NCI-H748 (cell line): ENCODE results near the gene PRSS36.
"Not testable (repeated sequence)": the region's sequence is repeated elsewhere in the genome, so short reads cannot be mapped to it uniquely, and the experiment has no call there.

Source experiments
- DNase-seq: peaks from one replicate; lab custom pipeline; 2025; ENCODE audit not compliant: unreplicated experiment; lab: John Stamatoyannopoulos, UW

The PRSS36 gene

GRCh38 chr16:31149894-31150890 is at the start of gene PRSS36:
PRSS36 (minus strand) TSS chr16:31150066; CDS start chr16:31150035, 31 bp downstream.
- no peak for DNase-seq

GRCh38 chr16:31199430-31200041 is 49.7 kb upstream of the PRSS36 start:
- DNase-seq: no peak

DNA sequence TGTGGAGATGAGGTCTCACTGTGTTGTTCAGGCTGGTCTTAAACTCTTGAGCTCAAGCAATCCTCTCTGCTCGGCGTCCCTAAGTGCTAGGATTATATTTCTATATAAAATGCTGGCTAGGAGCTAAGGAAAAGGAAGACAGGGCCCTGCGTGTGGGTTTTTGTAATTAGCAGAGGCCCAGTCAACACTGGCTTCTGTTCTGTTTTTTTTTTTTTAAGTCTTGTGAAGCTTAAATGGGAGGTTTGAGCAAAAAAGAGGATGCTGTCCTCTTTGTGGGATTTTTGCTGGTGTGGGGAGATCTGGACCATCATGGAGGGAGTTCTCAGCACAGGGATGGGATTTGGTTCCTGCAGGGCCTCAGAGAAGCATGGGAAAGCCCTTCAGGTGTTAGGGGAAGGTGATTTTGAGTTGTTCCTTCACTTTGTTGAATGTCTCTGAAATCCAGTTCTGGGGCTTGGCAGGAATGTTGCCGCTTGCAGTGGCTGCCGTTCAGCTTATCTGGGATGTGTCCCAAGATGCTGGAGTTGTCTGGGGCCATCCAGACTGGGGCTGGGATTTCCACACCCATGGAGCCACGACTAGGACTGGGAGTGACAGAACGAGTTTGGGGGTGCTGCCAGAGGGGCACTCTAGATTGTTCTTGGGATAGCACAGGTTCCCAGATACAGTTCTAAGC is 48.5 kb upstream of the PRSS36 start:
- DNase-seq: no peak

GRCh38 chr16:31196324-31197088 is 46.6 kb upstream of the PRSS36 start:
- DNase-seq: no peak

GRCh38 chr16:31195861-31196260 is 46.0 kb upstream of the PRSS36 start:
- DNase-seq: not testable (repeated sequence)

DNA sequence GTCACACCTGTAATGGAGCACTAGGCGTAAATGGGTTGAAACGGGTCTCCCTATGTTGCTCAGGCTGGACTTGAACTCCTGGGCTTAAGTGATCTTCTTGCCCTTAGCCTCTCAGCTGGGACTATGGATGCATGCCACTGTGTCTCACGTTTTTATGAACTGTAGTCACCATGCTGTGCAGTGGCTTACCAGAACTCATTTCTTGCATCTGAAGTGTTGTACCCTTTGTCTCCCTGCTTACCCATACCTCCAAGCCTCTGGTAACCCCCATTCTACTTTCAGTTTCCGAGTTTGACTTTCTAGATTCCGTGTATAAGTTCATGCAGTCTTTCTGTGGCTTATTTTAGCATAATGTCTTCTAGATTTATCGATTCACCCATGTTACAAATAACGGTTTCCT is 45.0 kb upstream of the PRSS36 start:
- DNase-seq: no peak

DNA sequence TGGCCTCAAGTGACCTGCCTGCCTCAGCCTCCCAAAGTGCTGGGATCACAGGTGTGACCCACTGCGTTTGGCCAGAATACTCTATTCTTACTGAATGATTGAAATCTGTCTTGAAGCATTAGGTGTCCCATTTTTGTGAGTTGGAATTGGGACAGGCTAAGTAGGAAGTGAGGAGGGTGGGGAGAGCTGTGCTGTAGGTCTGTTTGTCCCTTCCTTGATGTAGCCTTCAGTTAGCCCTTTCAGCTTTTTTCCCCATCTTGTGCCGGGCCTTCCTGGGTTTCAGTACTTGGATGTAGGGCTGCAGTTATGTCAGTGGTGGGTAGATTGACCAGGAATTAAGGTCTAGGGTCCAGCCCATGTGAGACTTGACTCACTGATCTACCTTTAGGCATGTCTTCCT is 44.0 kb upstream of the PRSS36 start:
- no peak for DNase-seq

DNA sequence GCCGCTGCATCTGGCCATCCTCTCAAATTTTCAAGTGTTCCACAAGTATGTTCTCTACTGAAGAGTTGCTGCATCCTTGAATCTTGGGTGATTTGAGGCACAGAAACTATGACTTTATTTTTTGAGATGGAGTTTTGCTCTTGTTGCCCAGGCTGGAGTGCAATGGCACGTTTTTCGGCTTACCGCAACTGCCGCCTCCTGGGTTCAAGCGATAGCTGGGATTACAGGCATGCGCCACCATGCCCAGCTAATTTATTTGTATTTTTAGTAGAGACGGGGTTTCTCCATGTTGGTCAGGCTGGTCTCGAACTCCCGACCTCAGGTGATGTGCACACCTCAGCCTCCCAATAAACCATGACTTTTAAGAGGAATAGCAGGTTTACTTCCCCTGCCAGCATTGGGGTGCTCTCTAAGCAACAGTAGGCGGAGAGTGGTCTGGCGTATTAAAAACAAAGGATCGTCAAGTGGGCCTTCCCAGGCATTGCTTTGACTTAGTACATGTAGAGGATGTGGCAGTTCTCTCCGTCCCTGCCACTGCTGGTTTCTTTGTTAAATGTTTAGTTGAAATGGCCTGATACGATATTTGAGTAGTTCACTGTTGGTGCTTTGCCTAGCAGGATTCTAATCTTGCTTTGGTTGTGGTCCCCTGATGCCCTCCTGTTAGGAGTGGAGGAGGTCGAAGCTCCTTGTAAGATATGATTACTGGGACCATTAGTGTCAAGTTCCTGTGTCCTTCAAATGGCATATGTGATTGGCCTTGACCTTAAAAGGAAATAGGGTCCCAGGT is 43.2 kb upstream of the PRSS36 start:
- no peak for DNase-seq

- no peak for DNase-seq
Observed at GRCh38 chr16:31191697-31192428, 42.0 kb upstream of the PRSS36 start.

GRCh38 chr16:31190818-31191444 is 41.1 kb upstream of the PRSS36 start:
- no peak for DNase-seq

GRCh38 chr16:31190061-31190460 is 40.2 kb upstream of the PRSS36 start:
- DNase-seq: no peak

- no peak for DNase-seq
Observed at GRCh38 chr16:31189412-31189778, 39.5 kb upstream of the PRSS36 start.

DNA sequence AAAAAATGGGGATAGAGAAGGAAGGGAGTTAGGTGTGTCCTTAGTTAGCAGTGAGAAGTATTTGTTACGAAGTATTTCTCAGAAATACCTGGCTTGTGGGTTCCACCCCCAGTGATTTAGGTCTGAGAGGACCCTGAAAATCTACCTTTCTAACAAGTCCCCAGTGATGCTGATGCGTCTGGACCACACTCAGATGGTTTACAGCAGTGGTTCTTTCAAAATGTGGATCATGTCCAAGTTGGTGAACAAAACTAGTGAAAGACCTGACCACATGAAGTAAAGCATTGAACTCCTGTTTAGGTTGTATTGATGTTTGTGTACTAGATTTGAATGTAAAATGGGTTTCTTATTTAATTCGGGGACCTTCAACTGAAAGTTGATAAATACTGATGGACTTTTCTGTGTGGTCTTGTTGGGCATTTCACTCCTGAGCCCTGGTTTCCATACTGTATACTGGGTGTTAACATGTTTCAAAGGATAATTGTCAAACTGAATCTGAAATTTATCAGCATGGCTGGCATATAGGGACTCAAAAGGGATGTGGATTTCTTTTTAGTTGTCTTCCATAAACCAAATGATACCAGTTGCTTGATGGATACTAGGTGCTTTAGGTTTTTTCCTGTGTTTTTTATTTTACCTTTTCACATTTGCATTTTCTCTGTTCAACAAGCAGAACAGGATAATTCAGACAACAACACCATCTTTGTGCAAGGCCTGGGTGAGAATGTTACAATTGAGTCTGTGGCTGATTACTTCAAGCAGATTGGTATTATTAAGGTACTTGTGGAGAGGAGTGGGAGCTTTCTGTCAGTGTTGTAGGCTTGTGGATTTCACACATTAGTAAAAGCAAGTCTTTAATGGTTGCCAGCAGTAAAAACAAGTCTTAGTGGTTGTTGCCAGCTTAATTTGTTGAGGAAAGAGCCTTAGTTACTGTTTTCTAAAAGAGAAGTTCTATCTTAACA is 38.9 kb upstream of the PRSS36 start:
- DNase-seq: no peak

GRCh38 chr16:31187808-31188189 is 37.9 kb upstream of the PRSS36 start:
- DNase-seq: no peak

- no peak for DNase-seq
Observed at GRCh38 chr16:31186930-31187807, 37.3 kb upstream of the PRSS36 start.

DNA sequence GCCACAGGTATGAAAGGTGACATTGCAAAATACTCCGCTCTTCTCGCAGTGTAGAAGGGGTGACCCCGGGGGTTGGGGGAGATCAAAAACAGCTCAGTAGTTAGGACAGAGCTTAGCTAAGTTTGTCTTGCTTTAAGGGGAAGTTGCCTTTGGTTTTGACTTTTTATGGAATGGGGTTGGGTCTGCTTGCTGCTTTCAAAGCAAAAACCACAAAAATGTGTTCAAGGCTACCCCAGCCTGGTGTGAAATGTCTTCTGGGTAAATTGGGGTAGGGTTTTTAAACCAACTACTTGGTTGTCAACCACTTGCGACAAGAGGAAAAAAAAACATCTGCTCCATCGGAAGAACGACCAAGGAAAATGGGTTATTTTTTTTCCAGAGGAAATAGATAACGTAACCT is 36.3 kb upstream of the PRSS36 start:
- DNase-seq: no peak

DNA sequence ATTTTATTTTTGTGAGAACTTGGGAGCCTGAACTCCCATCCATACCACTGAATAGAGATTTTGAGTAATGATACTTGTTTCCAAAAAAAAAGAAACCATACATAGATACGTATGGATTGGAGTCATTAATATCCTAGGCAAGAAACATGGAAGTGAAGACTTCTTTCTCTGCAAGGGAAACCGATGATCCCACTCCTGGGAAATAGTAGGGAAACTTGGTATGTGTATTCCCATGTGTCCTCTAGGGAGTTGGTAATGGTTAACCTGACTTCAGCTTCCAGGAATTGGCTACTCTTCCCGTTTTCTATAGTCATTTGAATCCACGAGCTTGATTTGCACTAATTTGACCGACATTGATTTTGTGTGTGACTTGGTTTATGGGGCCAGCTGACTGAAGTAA is 35.5 kb upstream of the PRSS36 start:
- DNase-seq: no peak
